HG02970 (cell line): ENCODE measurements around the gene CALHM2.
"Not testable (repeated sequence)": the region's sequence is repeated elsewhere in the genome, so short reads cannot be mapped to it uniquely, and the experiment has no call there.

Experiments used
- ATAC-seq: cut with Tn5 transposase; IDR thresholded peaks from one replicate; pipeline ENCODE4 v1.9.1; 2021; ENCODE audit warnings: mild to moderate bottlenecking, moderate library complexity, moderate number of reproducible peaks; ENCODE audit not compliant: unreplicated experiment, low FRiP score

The CALHM2 gene

DNA sequence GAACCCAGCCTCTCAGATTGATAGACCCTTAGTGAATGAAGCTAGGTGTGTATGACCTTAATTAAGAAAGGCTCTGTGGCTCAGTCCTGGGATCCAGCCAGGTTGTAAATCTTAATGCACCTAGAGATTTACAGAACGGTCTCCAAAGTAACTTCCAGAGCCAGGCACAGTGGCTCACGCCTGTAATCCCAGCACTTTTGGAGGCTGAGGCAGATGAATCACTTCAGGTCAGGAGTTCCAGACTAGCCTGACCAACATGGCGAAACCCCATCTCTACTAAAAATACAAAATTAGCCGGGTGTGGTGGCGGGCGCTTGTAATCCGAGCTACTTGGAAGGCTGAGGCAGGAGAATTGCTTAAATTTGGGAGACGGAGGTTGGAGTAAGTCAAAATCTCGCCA, 24.3 kb downstream of the CALHM2 start:
- no peak for ATAC-seq

DNA sequence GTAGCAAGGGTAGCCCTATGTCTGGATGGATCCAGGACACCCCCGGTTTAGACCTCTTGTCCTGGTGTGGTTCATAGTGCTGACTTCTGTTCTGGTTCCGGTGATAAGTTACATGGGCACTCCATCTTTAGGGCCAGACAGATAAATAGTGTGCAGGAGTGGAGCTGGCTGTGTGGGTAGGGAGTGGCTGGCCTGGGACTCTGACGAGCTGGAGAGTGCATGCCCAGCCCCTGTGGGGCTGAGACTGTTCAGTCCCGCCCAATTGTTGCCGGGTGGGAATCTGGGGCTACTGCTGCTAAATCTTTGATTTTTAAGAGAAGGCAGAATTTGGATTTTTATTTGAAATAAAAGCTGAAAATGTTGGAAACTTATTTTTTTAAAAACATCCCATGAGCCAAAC, 28.4 kb downstream of the CALHM2 start:
- no peak for ATAC-seq

DNA sequence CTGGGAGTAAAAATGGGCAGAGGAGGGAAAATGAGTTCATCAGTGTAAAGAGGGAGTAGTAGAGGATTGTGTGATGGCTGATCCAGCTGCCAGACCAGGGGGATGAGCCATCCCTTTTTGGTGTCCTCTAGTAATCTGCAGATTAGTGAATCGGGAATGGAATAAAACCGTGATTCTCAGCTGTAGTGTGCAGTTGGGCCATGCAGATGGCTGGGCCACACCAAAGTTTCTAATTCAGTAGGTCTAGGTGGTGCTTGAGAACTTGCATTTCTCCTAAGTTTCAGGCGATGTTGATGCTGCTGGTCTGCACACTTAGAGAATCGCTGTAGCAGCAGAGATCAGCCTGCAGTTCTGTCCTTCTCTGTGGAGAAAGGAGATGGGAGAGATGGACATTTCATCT, 33.1 kb downstream of the CALHM2 start:
- ATAC-seq, result no peak

DNA sequence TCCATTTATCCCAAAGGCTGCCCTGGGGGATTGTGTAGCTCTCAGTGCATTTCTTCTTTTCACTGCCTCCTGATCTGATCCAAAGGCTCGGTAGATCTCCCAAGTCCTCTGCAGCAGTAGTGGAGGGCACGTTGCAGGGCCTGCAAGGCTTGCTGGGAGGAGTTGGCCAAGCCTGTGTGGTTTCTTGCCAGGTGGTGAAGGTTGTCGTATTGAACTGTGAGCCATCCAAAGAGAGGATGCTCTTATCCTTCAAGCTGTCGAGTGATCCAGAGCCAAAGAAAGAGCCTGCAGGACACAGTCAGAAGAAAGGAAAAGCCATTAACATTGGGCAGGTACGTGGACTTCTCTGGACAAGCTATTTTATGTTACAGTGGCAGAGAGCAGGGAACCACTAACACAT, 34.6 kb downstream of the CALHM2 start:
- no peak for ATAC-seq

DNA sequence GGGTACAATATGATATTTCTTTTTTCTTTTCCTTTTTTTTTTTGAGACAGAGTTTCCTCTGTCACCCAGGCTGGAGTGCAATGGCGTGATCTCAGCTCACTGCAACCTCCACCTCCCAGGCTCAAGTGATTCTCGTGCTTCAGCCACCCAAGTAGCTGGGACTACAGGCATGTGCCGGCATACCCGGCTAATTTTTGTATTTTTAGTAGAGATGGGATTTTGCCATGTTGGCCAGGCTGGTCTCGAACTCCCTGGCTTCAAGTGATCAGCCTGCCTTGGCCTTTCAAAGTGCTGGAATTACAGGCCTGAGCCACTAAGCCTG, 35.1 kb downstream of the CALHM2 start:
- not testable (repeated sequence) for ATAC-seq

DNA sequence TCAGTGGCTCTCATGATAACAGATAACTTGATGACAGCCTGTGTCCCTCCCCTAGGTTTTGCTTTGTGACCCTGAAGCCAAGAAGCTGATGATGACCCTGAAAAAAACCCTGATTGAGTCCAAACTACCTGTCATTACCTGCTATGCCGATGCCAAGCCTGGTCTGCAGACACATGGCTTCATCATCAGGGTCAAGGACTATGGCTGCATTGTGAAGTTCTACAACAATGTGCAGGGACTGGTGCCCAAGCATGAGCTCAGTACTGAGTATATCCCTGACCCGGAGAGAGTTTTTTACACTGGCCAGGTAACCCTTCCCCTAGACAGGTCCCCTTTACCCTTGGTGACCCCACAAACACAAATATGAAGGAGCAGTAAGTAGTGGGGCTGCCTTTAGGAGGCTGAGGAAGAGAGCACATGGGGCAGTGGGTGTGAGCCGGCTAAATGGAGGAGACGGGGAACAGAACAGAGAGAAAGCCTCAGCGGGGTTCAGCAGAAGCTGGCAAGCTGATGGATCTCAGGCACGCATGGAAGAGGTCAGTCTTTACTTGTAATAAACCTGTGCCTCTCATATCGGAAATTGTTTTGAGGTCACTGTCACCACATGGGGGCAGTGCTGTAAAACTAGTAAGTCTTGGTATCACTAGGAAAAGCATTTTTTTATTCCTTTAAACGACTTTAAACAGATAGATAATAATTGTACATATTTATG, 35.6 kb downstream of the CALHM2 start:
- no peak for ATAC-seq

DNA sequence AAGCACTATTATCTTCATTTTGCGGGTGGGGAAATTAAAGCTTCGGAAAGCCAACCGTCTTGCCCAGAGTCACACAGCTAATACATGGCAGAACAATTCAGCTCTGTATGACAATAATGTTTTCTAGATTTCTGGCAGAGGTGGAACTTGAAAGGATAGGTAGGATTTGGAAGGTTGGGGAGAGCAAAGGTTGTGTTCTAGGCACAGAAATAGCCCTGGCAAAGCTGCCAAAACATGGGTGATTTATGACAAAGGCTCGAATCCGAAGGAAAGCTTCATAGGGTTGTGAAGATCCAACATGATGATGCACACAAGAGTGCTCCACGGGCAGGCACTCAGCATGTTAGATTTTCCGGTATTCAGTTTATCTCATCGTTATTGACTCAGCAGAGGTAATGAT, 36.6 kb downstream of the CALHM2 start:
- no peak for ATAC-seq

DNA sequence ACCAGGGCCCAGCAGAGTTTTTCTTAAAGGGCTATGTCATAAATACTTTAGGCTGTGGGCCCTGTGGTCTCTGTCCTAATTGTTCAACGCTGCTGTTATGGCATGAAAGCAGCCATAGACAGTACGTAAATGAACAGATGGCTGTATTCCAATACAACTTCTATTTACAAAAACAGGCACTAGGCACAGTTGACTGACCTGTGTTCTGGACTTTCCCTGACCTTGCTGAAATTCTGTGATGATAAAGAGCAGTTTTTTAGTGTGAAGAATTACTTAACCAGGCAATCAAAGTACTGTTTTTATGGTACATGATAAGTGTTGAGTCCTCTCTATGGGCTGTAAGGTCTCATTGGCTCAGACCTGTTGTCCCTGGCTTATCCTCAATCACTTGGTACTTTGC, 38.6 kb downstream of the CALHM2 start:
- no peak for ATAC-seq

DNA sequence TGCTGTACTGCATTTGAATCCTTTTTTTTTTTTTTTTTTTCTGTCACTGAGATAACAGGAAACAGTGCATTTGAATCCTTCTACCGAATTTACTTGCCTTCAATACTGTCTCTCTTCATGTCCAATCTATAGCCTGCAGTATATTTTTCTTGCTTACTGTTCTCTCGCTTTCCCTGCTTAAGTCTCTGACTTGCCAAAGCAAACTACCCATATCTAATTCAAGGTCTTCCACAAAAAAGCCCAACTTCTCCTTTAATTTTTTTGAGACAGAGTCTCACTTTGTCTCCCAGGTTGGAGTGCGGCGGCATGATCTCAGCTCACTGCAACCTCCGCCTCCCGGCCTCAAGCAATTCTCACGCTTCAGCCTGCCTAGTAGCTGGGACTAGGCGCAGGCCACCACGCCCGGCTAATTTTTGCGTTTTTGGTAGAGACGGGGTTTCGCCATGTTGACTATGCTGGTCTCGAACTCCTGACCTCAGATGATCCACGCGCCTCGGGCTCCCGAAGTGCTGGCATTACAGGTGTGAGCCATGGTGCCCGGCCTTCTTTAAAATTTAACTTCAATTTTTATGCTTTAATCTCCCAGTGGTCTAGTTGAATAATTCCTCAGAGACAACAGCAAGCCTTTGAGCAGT, 54.9 kb downstream of the CALHM2 start:
- no peak for ATAC-seq

DNA sequence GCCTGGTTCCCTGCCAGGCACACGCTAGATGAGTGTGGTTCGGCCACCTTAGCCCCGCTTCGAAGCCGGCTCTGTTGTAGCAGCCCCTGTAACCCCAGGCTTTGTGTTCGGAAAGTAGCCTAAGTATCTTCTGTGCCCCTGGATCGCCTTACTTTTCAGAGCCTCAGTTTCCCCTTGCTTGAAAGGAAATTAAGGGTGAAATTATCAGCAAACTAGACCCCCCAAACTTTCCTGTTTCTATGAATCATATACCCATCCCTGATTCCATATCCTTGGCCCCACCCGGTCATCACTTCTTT, 55.4 kb downstream of the CALHM2 start:
- no peak for ATAC-seq
